GM12872 (cell line): ENCODE data around the gene RNPS1.

ENCODE experiments used
- CTCF ChIP-seq: IDR thresholded peaks from 3 replicates; pipeline ENCODE4 v1.5.1; 2011; ENCODE audit warnings: low read depth, mild to moderate bottlenecking, low read length, moderate library complexity; ENCODE audit not compliant: insufficient read depth

Gene RNPS1

GRCh38 chr16:2267913-2268666 lies at the start of gene RNPS1:
Gene RNPS1 (minus strand): TSS chr16:2268126. CDS start chr16:2264643, 3,483 bp downstream.
- TF ChIP-seq CTCF, result no peak

- TF ChIP-seq CTCF, result no peak
These were observed 49.5 kb upstream of the RNPS1 start for GRCh38 chr16:2317231-2318020.

GRCh38 chr16:2308089-2308962 lies 40.4 kb upstream of the RNPS1 start:
- TF ChIP-seq CTCF, result no peak

GRCh38 chr16:2299915-2300192 lies 31.9 kb upstream of the RNPS1 start:
- no peak for TF ChIP-seq CTCF

GRCh38 chr16:2299121-2299914 lies 31.4 kb upstream of the RNPS1 start:
- TF ChIP-seq CTCF, result no peak

GRCh38 chr16:2298621-2299020 lies 30.7 kb upstream of the RNPS1 start:
- no peak for TF ChIP-seq CTCF

- TF ChIP-seq CTCF, result no peak
These were observed 29.6 kb upstream of the RNPS1 start for GRCh38 chr16:2297506-2297860.
